HUES64 (cell line): Measurements from ENCODE around the gene PDE8B.
"Not testable (repeated sequence)": the region's sequence is repeated elsewhere in the genome, so short reads cannot be mapped to it uniquely, and the experiment has no call there.

ENCODE experiments used
- H3K27ac ChIP-seq: 2 replicates; pipeline ENCODE4 v1.7.0; 2013; ENCODE audit warnings: low read depth, low read length, inconsistent platforms
- H3K27me3 ChIP-seq: 2 replicates; pipeline ENCODE4 v1.6.1; 2013; ENCODE audit warnings: mild to moderate bottlenecking, low read length; ENCODE audit not compliant: insufficient read depth
- H3K36me3 ChIP-seq: 2 replicates; pipeline ENCODE4 v1.6.1; 2013; ENCODE audit warnings: mild to moderate bottlenecking, low read length; ENCODE audit not compliant: insufficient read depth
- H3K4me1 ChIP-seq: 2 replicates; pipeline ENCODE4 v1.6.1; 2013; ENCODE audit warnings: mild to moderate bottlenecking, low read length, moderate library complexity; ENCODE audit not compliant: insufficient read depth
- H3K4me3 ChIP-seq: 2 replicates; pipeline ENCODE4 v1.5.1; 2013; ENCODE audit warnings: mild to moderate bottlenecking, low read length, moderate library complexity
- H3K9ac ChIP-seq: 2 replicates; pipeline ENCODE4 v1.6.1; 2013; ENCODE audit warnings: mild to moderate bottlenecking, low read depth, low read length
- H3K9me3 ChIP-seq: 2 replicates; pipeline ENCODE4 v1.6.1; 2013; ENCODE audit warnings: low read depth, low read length; ENCODE audit not compliant: insufficient read depth
- WGBS: fragments of 150-250, 120-280 bp; methylation state at CpG from one replicate; pipeline ENCODE4 v1.1.7; 2013; ENCODE audit warnings: missing lambda C conversion rate; 5-methylcytosine and 5-hydroxymethylcytosine counted together

The PDE8B gene

DNA sequence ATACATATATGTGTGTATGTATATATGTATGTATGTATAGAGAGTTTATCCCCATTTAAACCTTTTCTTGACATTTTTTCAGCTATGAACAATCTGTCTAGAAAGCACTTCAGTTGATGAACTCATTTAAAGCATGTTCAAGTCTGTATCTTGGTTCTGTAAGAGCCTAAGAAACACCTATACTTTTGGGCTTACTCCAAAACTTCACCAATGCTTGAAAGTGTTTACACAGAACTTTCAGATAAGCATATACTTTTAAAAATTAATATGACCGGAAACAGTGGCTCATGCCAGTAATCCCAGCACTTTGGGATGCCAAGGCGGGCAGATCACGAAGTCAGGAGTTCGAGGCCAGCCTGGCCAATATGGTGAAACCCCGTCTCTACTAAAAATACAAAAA is 250.8 kb downstream of the PDE8B start:
- Histone ChIP-seq H3K36me3 (peaks cover 9% of the 10 kb centered on the region), H3K4me3 (no peak overlapping the region), H3K27ac (no peak overlapping the region), H3K9me3 (no peaks in the 10 kb centered on the region), H3K9ac (no peak overlapping the region), H3K27me3 (no peaks in the 10 kb centered on the region), H3K4me1 (no peaks in the 10 kb centered on the region)
- WGBS: 98% methylated on average over 5 of the region's 5 CpGs

GRCh38 chr5:77463905-77464304 is 253.4 kb downstream of the PDE8B start:
- WGBS: no CpG with 5 or more reads among the region's 1 CpG

GRCh38 chr5:77468875-77469274 is 258.4 kb downstream of the PDE8B start:
- not testable (repeated sequence) for H3K9me3 ChIP-seq, H3K36me3 ChIP-seq, H3K27me3 ChIP-seq, H3K4me3 ChIP-seq, H3K9ac ChIP-seq, H3K4me1 ChIP-seq, H3K27ac ChIP-seq
- 60% methylated on average over 1 of the region's 3 CpGs for WGBS

More at GRCh38 chr5:77463905-77464304, 253.4 kb downstream of the PDE8B start:
- no peaks in the 10 kb centered on the region for H3K4me1 ChIP-seq
- peaks cover 9% of the 10 kb centered on the region for H3K36me3 ChIP-seq
- H3K9ac ChIP-seq: no peak overlapping the region
- H3K9me3 ChIP-seq: no peaks in the 10 kb centered on the region
- H3K27ac ChIP-seq: no peak overlapping the region
- no peaks in the 10 kb centered on the region for H3K27me3 ChIP-seq
- no peak overlapping the region for H3K4me3 ChIP-seq

- H3K9ac ChIP-seq, H3K27ac ChIP-seq, H3K4me3 ChIP-seq, H3K4me1 ChIP-seq, H3K27me3 ChIP-seq, H3K36me3 ChIP-seq, H3K9me3 ChIP-seq: not testable (repeated sequence)
- WGBS: 95% methylated on average over 11 of the region's 11 CpGs
Measured at GRCh38 chr5:77475041-77475440, 264.6 kb downstream of the PDE8B start.
